HPDE6-E6E7 (cell line): ENCODE measurements around the gene PTH1R.

Experiments
- DNase-seq: peaks from one replicate; pipeline ENCODE4 v3.0.0; 2011; ENCODE audit warnings: missing footprints; ENCODE audit errors: extremely low spot score

The PTH1R gene

DNA sequence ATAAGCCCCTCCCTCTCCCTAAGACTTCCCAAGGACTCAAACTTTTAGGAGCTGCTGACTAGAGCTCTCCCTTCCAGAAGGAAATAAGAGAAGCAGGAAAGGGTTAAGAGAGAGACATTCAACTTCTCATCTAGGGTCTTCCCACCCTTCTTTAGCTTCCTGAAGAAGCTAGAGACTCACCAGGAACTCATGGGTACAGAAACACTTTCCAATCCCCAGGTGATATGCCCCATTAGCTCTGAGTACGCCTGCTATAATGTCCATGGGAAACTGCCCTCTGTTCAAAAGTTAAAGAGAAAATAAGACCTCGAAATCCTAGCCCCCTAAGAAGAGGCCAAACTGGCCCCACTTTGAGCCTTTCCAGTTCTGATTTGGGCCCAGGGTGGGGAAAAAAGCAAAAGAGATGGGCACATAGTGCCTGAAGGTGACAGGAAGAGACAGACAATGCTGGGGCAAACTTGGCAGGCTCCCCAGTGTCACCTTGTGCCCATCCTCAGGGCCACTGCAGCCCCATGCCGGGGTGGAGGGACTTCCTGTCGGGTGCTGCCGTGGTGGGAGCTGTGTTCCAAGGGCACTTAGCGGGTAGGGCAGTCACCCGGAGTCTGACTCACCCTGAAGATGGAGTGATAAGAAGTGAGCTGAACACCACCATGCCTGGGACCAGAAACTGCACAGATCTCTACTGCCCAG lies 69.5 kb downstream of the PTH1R start:
- no peak for DNase-seq

- no peak for DNase-seq
These were observed 70.0 kb downstream of the PTH1R start for GRCh38 chr3:46947546-46947901.

GRCh38 chr3:46947981-46948791 lies 70.7 kb downstream of the PTH1R start:
- DNase-seq, result no peak

DNA sequence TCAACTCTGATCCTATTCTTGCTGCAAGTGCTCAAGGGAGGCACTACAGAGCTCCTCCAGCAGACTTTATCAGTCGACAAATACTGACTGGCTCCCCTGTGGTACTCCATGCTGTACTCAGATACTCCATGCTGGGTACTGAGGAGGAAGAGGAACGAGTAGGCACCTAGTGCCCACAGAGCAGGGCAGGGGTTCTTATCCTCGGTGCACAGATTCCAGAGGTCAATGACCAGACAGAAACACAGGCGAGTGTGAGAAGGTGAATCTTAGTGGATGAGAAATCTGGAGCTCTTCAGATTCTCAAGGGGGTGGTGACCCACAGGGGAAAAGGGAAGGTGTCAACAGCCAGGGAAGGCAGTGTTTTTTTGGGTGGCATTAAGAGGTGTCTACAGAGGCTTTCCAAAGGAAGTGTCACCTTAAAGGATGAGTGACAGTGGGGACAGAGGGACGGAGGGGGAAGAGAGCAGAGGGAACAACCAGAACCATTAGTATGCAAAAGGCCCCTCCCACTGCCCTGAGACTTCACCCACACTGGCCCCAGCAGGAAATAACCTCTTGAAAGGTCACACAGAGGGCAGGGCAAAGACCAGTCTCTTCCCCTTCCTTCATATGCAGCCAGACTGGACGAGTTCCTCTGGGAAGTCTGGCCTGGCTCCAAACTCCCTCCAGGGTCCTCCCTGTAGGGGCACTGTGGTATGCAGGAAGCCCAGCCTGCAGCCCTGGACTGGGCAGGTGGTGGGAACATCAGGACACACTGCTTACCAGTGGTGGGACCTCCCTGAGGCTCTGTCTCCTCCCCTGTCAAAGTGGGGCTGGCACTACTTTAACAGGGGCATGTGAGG lies 71.5 kb downstream of the PTH1R start:
- no peak for DNase-seq

- no peak for DNase-seq
These were observed 72.7 kb downstream of the PTH1R start for GRCh38 chr3:46950177-46950576.

- DNase-seq, result no peak
These were observed 73.2 kb downstream of the PTH1R start for GRCh38 chr3:46950650-46951241.

- no peak for DNase-seq
These were observed 75.3 kb downstream of the PTH1R start for GRCh38 chr3:46952813-46953212.
